Measurements from ENCODE around the gene HES5. TPM values are rescaled to one million over a fixed set of nuclear protein-coding genes. Genes with fewer than 3 reads are reported as not detected.

HES5 gene
- total RNA-seq, 4 donors from 2014 or later, result 0.19 to 0.33 TPM; not detected in 2

GRCh38 chr1:2559509-2560298 lies 29.6 kb upstream of the HES5 start:
- H3K9me3 ChIP-seq, result no peaks in the 10 kb centered on the region
- no peak for DNase-seq (ENCODE audit: extremely low spot score)
- WGBS, result 100% methylated on average over 2 of the region's 35 CpGs
- TF ChIP-seq EP300 (IDR thresholded peaks at IDR 0.05) (no peak), POLR2AphosphoS5 (IDR thresholded peaks at IDR 0.05) (no peak), CTCF (IDR thresholded peaks at IDR 0.05) (no peak), POLR2A (IDR thresholded peaks at IDR 0.05; ENCODE audit: low read depth) (no peak)
- peaks cover 27 to 55% (median 44%) of the 10 kb centered on the region in 4 donors for H3K4me1 ChIP-seq
- intact Hi-C loops (cut with DNase I), result no loop called here
- peaks cover 0 to 61% (median 51%) of the 10 kb centered on the region in 4 donors for H3K36me3 ChIP-seq
- H3K27me3 ChIP-seq, result no peaks in the 10 kb centered on the region
- no peak overlapping the region for H3K4me3 ChIP-seq
- H3K27ac ChIP-seq (replicated peaks in 1 of 4), result no peak overlapping the region

- H3K27ac ChIP-seq (replicated peaks in 1 of 4), result no peak overlapping the region
- intact Hi-C loops (cut with DNase I), result no loop called here
- TF ChIP-seq CTCF (IDR thresholded peaks at IDR 0.05) (no peak), EP300 (IDR thresholded peaks at IDR 0.05) (no peak), POLR2A (IDR thresholded peaks at IDR 0.05; ENCODE audit: low read depth) (no peak), POLR2AphosphoS5 (IDR thresholded peaks at IDR 0.05) (no peak)
- no peaks in the 10 kb centered on the region for H3K27me3 ChIP-seq
- WGBS, result 85% methylated on average over 6 of the region's 6 CpGs
- DNase-seq (ENCODE audit: extremely low spot score), result no peak
- H3K36me3 ChIP-seq, result peaks cover 0 to 59% (median 51%) of the 10 kb centered on the region in 4 donors
- H3K9me3 ChIP-seq, result no peaks in the 10 kb centered on the region
- H3K4me1 ChIP-seq, result peaks cover 29 to 63% (median 49%) of the 10 kb centered on the region in 4 donors
- H3K4me3 ChIP-seq, result no peak overlapping the region
Observed at GRCh38 chr1:2558861-2559260, 28.8 kb upstream of the HES5 start.

- H3K36me3 ChIP-seq, result peaks cover 0 to 55% (median 49%) of the 10 kb centered on the region in 4 donors
- peaks cover 29 to 64% (median 49%) of the 10 kb centered on the region in 4 donors for H3K4me1 ChIP-seq
- TF ChIP-seq CTCF (IDR thresholded peaks at IDR 0.05), result no peak
- no peak for TF ChIP-seq POLR2A (IDR thresholded peaks at IDR 0.05; ENCODE audit: low read depth)
- TF ChIP-seq POLR2AphosphoS5 (IDR thresholded peaks at IDR 0.05), result no peak
- TF ChIP-seq EP300 (IDR thresholded peaks at IDR 0.05), result no peak
- intact Hi-C loops (cut with DNase I), result no loop called here
- no peak for DNase-seq (ENCODE audit: extremely low spot score)
- H3K27me3 ChIP-seq, result no peaks in the 10 kb centered on the region
- 87% methylated on average over 12 of the region's 12 CpGs for WGBS
- H3K9me3 ChIP-seq, result no peaks in the 10 kb centered on the region
- no peak overlapping the region for H3K27ac ChIP-seq (replicated peaks in 1 of 4)
- H3K4me3 ChIP-seq, result no peak overlapping the region
Observed at GRCh38 chr1:2558420-2558819, 28.4 kb upstream of the HES5 start.

GRCh38 chr1:2557482-2558400 lies 27.7 kb upstream of the HES5 start:
- peaks cover 0 to 48% (median 44%) of the 10 kb centered on the region in 4 donors for H3K36me3 ChIP-seq
- no peaks in the 10 kb centered on the region for H3K27me3 ChIP-seq
- H3K27ac ChIP-seq (replicated peaks in 1 of 4), result peak overlapping the region; percentile 81 to 90 (median 86)
- intact Hi-C loops (cut with DNase I), result loop anchor here (2.0 kb wide), 1 partner anchor 21 kb away; no protein-coding TSS in a partner anchor
- no peak for DNase-seq (ENCODE audit: extremely low spot score)
- 91% methylated on average over 5 of the region's 30 CpGs for WGBS
- no peaks in the 10 kb centered on the region for H3K9me3 ChIP-seq
- H3K4me1 ChIP-seq, result peaks cover 29 to 64% (median 49%) of the 10 kb centered on the region in 4 donors
- H3K4me3 ChIP-seq, result peak overlapping the region; percentile 62 to 83 (median 71)
- no peak for TF ChIP-seq EP300 (IDR thresholded peaks at IDR 0.05)
- TF ChIP-seq POLR2AphosphoS5 (IDR thresholded peaks at IDR 0.05), result no peak
- TF ChIP-seq CTCF (IDR thresholded peaks at IDR 0.05), result no peak
- TF ChIP-seq POLR2A (IDR thresholded peaks at IDR 0.05; ENCODE audit: low read depth), result no peak
